Measurements from ENCODE around the gene SPATA17.

GRCh38 chr1:217673387-217673786, 42.2 kb downstream of the SPATA17 start:
- no peak for TF ChIP-seq JUND (IDR thresholded peaks at IDR 0.05; ENCODE audit: low read length)
- no peak for TF ChIP-seq NRF1 (IDR thresholded peaks at IDR 0.05; ENCODE audit: low read depth, low read length)
- TF ChIP-seq CTCF (IDR thresholded peaks at IDR 0.05; ENCODE audit: control extremely low read depth in 1 of 3, insufficient read depth in 1 of 3, low read depth in 1 of 3, low read length in 3 of 3) = no peak
- no peak for TF ChIP-seq SIN3A (conservative IDR thresholded peaks at IDR 0.05 in 1 of 2, IDR thresholded peaks at IDR 0.05 in 1 of 2; ENCODE audit: low read depth in 1 of 2, low read length in 2 of 2)
- TF ChIP-seq EZH2 (IDR thresholded peaks at IDR 0.05; ENCODE audit: low read depth, low read length, severe bottlenecking) = no peak
- TF ChIP-seq SP1 (IDR thresholded peaks at IDR 0.05; ENCODE audit: low read depth, low read length) = no peak
- no peak for TF ChIP-seq FOSL1 (IDR thresholded peaks at IDR 0.05; ENCODE audit: insufficient read depth, low read depth, low read length)
- TF ChIP-seq TEAD4 (IDR thresholded peaks at IDR 0.05; ENCODE audit: low read depth, low read length) = no peak
- no peak for TF ChIP-seq ATF2 (IDR thresholded peaks at IDR 0.05; ENCODE audit: low read length)
- TF ChIP-seq POLR2A (IDR thresholded peaks at IDR 0.05; ENCODE audit: control extremely low read depth in 1 of 2, low read depth in 2 of 2, low read length in 2 of 2) = no peak
- TF ChIP-seq KDM1A (IDR thresholded peaks at IDR 0.05; ENCODE audit: borderline replicate concordance, low read length) = no peak
- no peak for TF ChIP-seq POLR2AphosphoS5 (IDR thresholded peaks at IDR 0.05; ENCODE audit: low read depth, low read length)

Data from H1 (cell line).